Stimulated activated CD8-positive, alpha-beta memory T cell treated with anti-CD3 and anti-CD28 coated beads, Interleukin-7, amount 100 ng/mL, for 4 hours (primary cell): ENCODE measurements around the gene OARD1.
"Not testable (repeated sequence)": the region's sequence is repeated elsewhere in the genome, so short reads cannot be mapped to it uniquely, and the experiment has no call there.

Source experiments
- DNase-seq, 2 donors: peaks; one replicate each; pipeline ENCODE4 v3.0.0-alpha.2; 2020; ENCODE audit warnings: low read depth in 2 of 2

Gene OARD1

GRCh38 chr6:41027241-41027640, 44.9 kb downstream of the OARD1 start:
- DNase-seq: no peak

- DNase-seq: no peak
Observed at GRCh38 chr6:41025966-41026530, 46.1 kb downstream of the OARD1 start.

- no peak for DNase-seq
Observed at GRCh38 chr6:41023114-41023513, 49.0 kb downstream of the OARD1 start.

GRCh38 chr6:41022294-41022693, 49.9 kb downstream of the OARD1 start:
- no peak for DNase-seq

- no peak for DNase-seq
Observed at GRCh38 chr6:41021832-41022231, 50.3 kb downstream of the OARD1 start.

GRCh38 chr6:41017663-41018062, 54.5 kb downstream of the OARD1 start:
- DNase-seq: no peak

- DNase-seq: not testable (repeated sequence)
Observed at GRCh38 chr6:41015860-41016259, 56.3 kb downstream of the OARD1 start.

GRCh38 chr6:41014780-41015179, 57.4 kb downstream of the OARD1 start:
- no peak for DNase-seq
